AG10803 (cell line): ENCODE data around the gene FIS1.
"Not testable (repeated sequence)": the region's sequence is repeated elsewhere in the genome, so short reads cannot be mapped to it uniquely, and the experiment has no call there.

Experiments used
- DNase-seq: peaks from one replicate; pipeline ENCODE4 v3.0.0; 2010; ENCODE audit warnings: low read depth
- H3K4me3 ChIP-seq: 2 replicates; pipeline ENCODE4 v1.5.1; 2011; ENCODE audit warnings: mild to moderate bottlenecking, low read length, control low read depth
- CTCF ChIP-seq: conservative IDR thresholded peaks from 2 replicates; pipeline ENCODE4 v1.5.1; 2011; ENCODE audit warnings: mild to moderate bottlenecking, low read length, control low read depth, inconsistent platforms

The FIS1 gene

DNA sequence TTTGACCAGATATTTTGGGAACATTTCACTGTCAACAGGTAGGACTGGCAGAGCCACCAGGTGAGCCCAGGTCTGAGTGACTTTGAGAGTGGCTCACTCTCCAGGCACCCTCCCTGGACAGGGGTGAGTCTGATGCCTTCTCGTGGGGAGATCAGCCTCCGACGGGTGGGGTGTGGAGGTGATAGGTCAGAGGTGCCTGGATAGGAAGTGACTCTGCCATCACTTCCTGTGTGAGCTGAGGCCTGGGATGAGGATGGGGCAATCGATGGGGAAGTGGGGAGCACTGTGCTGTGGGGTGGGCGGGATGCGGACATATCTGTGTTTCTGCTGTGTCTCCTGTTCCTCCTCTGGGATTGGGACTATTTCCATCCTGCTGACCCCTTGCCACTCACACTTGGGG, 42.2 kb upstream of the FIS1 start:
- TF ChIP-seq CTCF: no peak
- no peak for DNase-seq
- H3K4me3 ChIP-seq: no peak overlapping the region

DNA sequence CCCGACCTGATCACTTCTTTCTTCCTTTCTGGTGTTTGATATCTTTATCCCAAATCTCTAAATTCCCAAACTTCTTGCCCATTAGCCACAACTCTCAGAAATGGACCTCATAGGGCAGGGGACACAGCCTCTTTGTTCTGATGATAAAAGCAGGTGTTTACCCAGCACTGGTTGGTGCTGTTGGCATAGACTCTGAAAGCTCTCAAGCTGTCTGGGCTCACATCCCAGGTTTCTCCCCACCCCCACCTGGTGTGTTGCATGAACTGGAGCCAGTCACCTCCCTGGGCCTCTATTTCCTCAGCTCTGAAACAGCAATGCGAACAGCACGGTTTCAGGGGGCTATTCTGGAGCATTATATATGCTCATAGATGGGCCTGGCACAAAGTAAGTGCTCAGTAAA, 41.0 kb upstream of the FIS1 start:
- not testable (repeated sequence) for H3K4me3 ChIP-seq, DNase-seq

- no peak for DNase-seq
- no peak for TF ChIP-seq CTCF
- no peak overlapping the region for H3K4me3 ChIP-seq
Measured at GRCh38 chr7:101285171-101285570, 40.3 kb upstream of the FIS1 start.

- not testable (repeated sequence) for DNase-seq, H3K4me3 ChIP-seq
Measured at GRCh38 chr7:101280912-101281311, 36.0 kb upstream of the FIS1 start.

- no peak for TF ChIP-seq CTCF
- DNase-seq: no peak
- no peak overlapping the region for H3K4me3 ChIP-seq
Measured at GRCh38 chr7:101278461-101279292, 33.8 kb upstream of the FIS1 start.

DNA sequence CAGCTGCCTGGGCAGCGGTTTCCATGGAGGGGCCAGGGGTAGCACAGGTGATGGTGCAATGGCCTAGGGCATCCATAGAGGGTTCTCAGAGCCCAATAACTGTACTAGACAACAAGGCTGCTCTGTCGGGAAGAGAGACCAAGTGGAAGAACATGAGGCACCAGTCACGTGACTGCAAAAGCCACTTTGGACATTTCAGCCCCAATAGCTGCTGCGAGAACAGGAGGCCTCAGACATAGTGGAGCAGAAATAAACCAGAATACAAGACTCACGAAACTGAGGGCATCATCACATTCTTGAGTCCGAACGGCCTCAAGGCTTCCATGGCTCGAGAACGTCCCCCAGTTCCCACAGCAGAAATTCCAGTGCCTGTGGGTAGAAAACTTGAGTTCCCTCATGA, 32.3 kb upstream of the FIS1 start:
- no peak overlapping the region for H3K4me3 ChIP-seq
- TF ChIP-seq CTCF: no peak
- no peak for DNase-seq

DNA sequence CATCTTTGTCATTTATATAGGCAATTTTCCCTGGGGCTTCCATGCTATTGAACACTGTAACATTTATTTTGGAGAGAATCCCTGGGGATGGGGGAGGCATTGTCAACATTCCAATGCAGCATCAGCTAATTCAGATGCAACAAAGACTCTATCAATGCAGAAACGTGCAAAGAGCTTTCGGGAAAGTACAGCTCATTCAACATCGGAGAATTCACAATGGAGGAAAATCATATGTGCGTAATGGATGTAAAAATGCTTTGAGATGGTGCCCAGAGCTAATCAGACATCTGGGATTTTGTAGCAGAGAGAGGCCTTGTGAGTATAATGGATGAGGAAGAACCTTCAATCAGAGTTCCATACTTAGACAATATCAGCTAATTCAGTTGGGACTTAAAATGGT, 28.3 kb upstream of the FIS1 start:
- DNase-seq: no peak
- H3K4me3 ChIP-seq: no peak overlapping the region
- TF ChIP-seq CTCF: no peak

DNA sequence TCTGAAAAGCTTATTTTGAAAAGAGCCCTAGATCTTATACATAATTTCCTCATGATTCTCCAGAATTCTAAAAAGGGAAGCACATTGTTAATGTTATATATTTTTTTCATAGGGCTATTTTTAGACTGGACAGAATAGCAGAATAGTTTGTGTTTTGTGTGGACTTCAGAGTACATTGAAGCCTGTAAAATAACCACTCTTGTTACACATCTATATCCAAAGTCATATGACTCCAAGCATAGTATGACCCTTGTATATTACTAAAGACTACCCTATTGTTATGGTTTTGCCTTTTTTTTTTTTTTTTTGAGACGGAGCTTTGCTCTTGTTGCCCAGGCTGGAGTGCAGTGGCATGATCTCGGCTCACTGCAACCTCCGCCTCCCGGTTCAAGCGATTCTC, 26.1 kb upstream of the FIS1 start:
- no peak overlapping the region for H3K4me3 ChIP-seq
- no peak for TF ChIP-seq CTCF
- no peak for DNase-seq
